GM18502 (cell line): ENCODE results near the gene NAAA.
"Not testable (repeated sequence)": the region's sequence is repeated elsewhere in the genome, so short reads cannot be mapped to it uniquely, and the experiment has no call there.

Experiments used
- ATAC-seq: cut with Tn5 transposase; IDR thresholded peaks from one replicate; pipeline ENCODE4 v1.9.1; 2021; ENCODE audit warnings: mild to moderate bottlenecking; ENCODE audit not compliant: unreplicated experiment, poor library complexity

NAAA gene

GRCh38 chr4:75921910-75922309, 18.9 kb downstream of the NAAA start:
- ATAC-seq = no peak

- no peak for ATAC-seq
These were observed 20.5 kb downstream of the NAAA start for GRCh38 chr4:75920327-75920726.

DNA sequence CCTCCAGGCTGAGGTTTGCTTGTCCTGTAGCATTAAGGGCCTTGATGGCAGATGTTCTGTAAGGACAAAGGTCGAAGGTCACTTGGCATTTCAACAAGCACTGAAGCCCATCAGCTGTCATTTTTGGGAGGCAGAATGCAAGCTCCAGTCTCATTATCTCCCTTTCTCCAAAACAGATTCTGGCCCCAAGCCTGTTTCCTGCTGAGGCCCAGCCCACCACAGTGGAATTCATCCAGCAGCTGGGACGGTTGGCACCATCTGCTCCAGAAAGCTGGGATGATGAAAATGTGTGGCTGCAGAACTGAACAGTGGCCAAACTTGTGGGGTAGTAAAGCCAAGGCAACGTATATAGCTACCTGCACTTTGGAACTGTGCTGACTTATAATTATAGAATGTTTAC, 20.9 kb downstream of the NAAA start:
- no peak for ATAC-seq

GRCh38 chr4:75916091-75916661, 24.6 kb downstream of the NAAA start:
- no peak for ATAC-seq

DNA sequence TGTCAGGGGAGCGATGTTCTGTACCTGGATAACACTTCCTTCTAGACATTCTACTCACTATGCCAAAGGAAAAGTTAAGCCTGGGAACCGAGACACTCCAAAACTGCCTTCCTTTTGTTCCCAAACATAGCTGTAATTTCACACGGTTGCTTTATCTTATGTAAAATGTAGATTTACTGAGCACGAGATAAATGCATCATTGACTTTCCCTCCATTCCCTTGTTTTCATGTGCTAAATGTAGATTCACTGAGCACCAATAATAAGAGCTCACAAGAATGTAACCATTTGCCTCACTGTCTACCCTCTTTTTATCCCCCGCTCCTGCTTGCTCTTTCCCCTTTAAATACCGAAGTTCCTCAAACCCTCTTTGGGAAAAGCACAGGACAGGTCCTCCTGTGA, 27.8 kb downstream of the NAAA start:
- no peak for ATAC-seq

DNA sequence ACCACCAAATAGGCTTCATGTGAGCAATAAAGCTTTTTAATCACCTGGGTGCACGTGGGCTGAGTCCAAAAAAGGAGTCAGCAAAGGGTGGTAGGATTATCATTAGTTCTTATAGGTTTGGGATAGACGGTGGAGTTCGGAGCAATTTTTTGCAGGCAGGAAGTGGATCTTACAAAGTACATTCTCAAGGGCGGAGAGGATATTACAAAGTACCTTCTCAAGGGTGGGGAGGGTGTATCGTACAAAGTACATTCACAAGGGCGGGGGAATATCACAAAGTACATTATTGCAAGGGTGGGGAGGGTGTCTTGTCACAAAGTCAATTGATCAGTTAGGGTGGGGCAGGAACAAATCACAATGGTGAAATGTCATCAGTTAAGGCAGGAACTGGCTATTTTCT, 30.0 kb downstream of the NAAA start:
- not testable (repeated sequence) for ATAC-seq

- ATAC-seq = no peak
These were observed 31.4 kb downstream of the NAAA start for GRCh38 chr4:75909405-75909804.

DNA sequence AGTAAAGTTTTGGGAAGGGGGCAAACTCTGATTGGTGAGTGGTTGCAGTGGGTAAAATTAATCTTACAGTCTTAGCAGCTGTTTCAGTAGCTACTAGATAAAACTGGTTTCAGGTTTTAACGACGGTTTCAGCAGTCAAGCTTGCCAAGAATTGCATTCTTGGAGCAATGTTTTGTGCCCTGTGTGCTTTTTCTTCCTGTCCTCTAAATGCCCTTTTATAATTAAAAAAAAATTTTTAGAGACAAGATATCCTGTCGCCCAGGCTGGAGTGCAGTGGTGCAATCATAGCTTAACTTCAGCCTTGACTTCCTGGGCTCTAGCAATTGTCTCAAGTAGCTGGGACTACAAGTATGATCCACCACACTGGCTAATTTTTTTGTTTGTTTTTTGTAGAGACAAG, 32.3 kb downstream of the NAAA start:
- no peak for ATAC-seq

DNA sequence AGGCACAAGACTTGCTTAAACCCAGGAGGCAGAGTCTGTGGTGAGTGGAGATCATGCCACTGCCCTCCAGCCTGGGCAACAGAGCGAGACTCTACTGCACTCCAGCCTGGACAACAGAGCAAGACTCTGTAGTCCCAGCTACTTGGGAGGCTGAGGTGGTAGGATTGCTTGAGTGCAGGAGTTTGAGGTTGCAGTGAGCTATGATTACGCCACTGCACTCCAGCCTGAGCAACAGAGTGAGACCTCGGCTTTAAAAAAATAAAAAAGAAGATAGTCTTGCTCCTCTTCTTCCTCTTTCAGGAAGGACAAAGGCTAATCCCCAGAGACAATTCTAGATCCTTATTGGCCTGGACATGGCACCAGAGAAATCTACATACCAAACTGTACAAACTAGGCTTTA, 32.8 kb downstream of the NAAA start:
- ATAC-seq = no peak

GRCh38 chr4:75904076-75904475, 36.7 kb downstream of the NAAA start:
- no peak for ATAC-seq

GRCh38 chr4:75902352-75902751, 38.5 kb downstream of the NAAA start, which contains the start of gene PPEF2:
Gene PPEF2, minus strand, starts transcription at chr4:75902452. Its CDS starts 6,127 bp downstream, at chr4:75896325.
- ATAC-seq = no peak

- ATAC-seq = no peak
These were observed 42.3 kb downstream of the NAAA start for GRCh38 chr4:75898536-75898935.

DNA sequence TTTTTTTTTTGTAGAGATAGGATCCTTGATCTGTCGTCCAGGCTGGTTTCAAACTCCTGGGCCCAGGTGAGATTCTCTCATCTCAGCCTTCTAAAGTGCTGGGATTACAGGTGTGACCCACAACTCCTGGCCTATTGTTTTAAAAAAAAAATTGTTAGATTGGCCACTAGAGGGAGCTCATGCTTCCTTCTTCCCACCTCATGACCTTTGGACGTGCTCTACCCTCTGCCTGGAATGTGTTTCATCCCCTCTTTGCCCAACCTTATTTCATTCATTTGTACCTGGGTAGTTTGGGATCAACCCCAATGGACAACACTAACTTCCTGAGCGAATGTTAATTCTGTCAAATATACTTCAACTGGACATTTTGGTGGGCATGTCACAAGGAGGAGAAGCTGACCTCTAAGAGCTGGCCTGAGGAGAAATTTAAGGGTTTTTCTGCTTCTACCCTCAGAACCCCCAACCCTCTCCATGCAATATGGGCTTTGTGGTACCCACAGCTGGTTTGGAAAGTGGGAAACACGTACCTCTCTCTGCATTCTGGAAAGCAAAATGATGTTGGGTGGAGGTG, 45.0 kb downstream of the NAAA start:
- no peak for ATAC-seq

DNA sequence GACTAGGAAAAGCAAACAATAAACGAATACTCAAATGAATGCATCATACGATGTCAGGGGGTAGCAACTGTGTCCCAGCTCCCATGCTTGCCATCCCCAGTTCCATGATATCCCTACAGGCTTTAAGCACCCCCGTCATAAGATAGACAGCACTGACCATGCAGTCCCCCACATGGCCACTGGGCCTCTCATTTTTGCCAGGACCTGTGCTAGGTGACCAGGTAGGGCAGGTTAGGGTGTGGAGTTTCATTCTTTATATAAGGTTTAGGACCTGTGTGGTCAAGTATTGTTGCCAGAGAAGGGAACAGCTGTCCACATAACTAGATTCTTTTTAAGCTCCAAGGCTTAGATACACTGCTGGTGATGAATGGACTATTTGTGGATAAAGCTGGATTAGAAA, 48.3 kb downstream of the NAAA start:
- ATAC-seq = no peak

GRCh38 chr4:75891611-75892010, 49.2 kb downstream of the NAAA start:
- no peak for ATAC-seq

GRCh38 chr4:75889537-75890199, 51.1 kb downstream of the NAAA start:
- ATAC-seq = no peak

GRCh38 chr4:75886104-75886503, 54.7 kb downstream of the NAAA start:
- no peak for ATAC-seq

GRCh38 chr4:75881476-75881875, 59.3 kb downstream of the NAAA start:
- no peak for ATAC-seq

GRCh38 chr4:75880278-75880677, 60.5 kb downstream of the NAAA start:
- no peak for ATAC-seq

GRCh38 chr4:75878246-75878756, 62.5 kb downstream of the NAAA start:
- no peak for ATAC-seq

GRCh38 chr4:75876218-75876617, 64.6 kb downstream of the NAAA start:
- no peak for ATAC-seq

- ATAC-seq = no peak
These were observed 71.7 kb downstream of the NAAA start for GRCh38 chr4:75869100-75869499.
